K562 (cell line): Measurements from ENCODE around the gene INPP1. TPM values are rescaled to one million over a fixed set of nuclear protein-coding genes. Genes with fewer than 3 reads are reported as not detected.

ENCODE experiments used
- ATAC-seq: fragments of 200-7000 bp; cut with Tn5 transposase; 3 replicates; pipeline ENCODE4 v1.9.1; 2020; ENCODE audit warnings: moderate library complexity
- BruUV-seq: library from RNA; stranded (reverse); fragments of 400-500 nt; replicated peaks from 2 replicates; lab custom pipeline; 2021; lab: Mats Ljungman, UMichigan
- CTCF ChIA-PET: fragments of 300-600 bp; formaldehyde crosslinking; extraction: SDS; loops from one replicate; lab custom pipeline; 2021; ENCODE audit warnings: low intra/inter-chr PET ratio; lab: Yijun Ruan, JAX
- POLR2A ChIA-PET: fragments of 300-600, 350-650 bp; sonication (Branson Sonifier 250); formaldehyde crosslinking; extraction: SDS; loops from one replicate; lab custom pipeline; 2021; ENCODE audit warnings: antibody characterized with exemption, inconsistent platforms; lab: Yijun Ruan, JAX
- DNase-seq, 4 experiments: peaks; one replicate each; pipeline versions ENCODE4 v3.0.0 to v3.0.0-alpha.2; 2011 to 2018; ENCODE audit warnings: low spot score in 3 of 4, mixed read lengths in 3 of 4; ENCODE audit errors: extremely low read depth in 1 of 4
- FAIRE-seq: peaks from 2 replicates; lab custom pipeline; 2011; peaks lifted over from hg19 to GRCh38; lab: Jason Lieb, UNC
- H2AFZ ChIP-seq: 2 replicates; pipeline ENCODE4 v1.6.0; 2011; ENCODE audit warnings: low read depth, low read length, control low read depth, inconsistent platforms
- H3K27ac ChIP-seq: fragments of 200-600 bp; 3 replicates; pipeline ENCODE4 v1.8.0; 2011; ENCODE audit warnings: low read depth, mild to moderate bottlenecking, control low read depth, inconsistent platforms, low read length, moderate library complexity, mixed read lengths; ENCODE audit errors: extremely low read depth
- H3K27me3 ChIP-seq, 2 experiments: fragments of 300-600 bp in 1 of 2; 2 replicates in 1 of 2; 3 replicates in 1 of 2; pipeline versions ENCODE4 v1.6.0 to v1.8.0; 2011; ENCODE audit warnings: inconsistent platforms in 2 of 2, low read length in 2 of 2, mild to moderate bottlenecking in 1 of 2, mixed read lengths in 1 of 2, moderate library complexity in 1 of 2; ENCODE audit not compliant: control insufficient read depth in 2 of 2, insufficient read depth in 2 of 2
- H3K36me3 ChIP-seq: fragments of 300-600 bp; 3 replicates; pipeline ENCODE4 v1.8.0; 2011; ENCODE audit warnings: mild to moderate bottlenecking, low read length, inconsistent platforms; ENCODE audit not compliant: control insufficient read depth, insufficient read depth
- H3K4me1 ChIP-seq, 2 experiments: fragments of 200-600 bp in 1 of 2; replicated peaks in 1 of 2; 2 replicates in 1 of 2; 3 replicates in 1 of 2; pipeline versions ENCODE4 v1.5.1 to v1.8.0; 2011; ENCODE audit warnings: inconsistent platforms in 2 of 2, low read length in 2 of 2, mild to moderate bottlenecking in 1 of 2, mixed read lengths in 1 of 2, moderate library complexity in 1 of 2; ENCODE audit not compliant: control insufficient read depth in 2 of 2, insufficient read depth in 2 of 2
- H3K4me2 ChIP-seq: 2 replicates; pipeline ENCODE4 v1.6.1; 2011; ENCODE audit warnings: low read length, control low read depth, inconsistent platforms, mixed read lengths; ENCODE audit not compliant: insufficient read depth
- H3K4me3 ChIP-seq: fragments of 200-600 bp; sonication (generic), shearing (Covaris generic); 2 replicates; pipeline ENCODE4 v1.5.1; 2016; ENCODE audit warnings: control low read depth, inconsistent platforms
- H3K79me2 ChIP-seq: fragments of 200-600 bp; 3 replicates; pipeline ENCODE4 v1.8.0; 2011; ENCODE audit warnings: low read length, inconsistent platforms; ENCODE audit not compliant: control insufficient read depth, insufficient read depth
- H3K9ac ChIP-seq, 2 experiments: 2 replicates each; pipeline versions ENCODE4 v1.6.0 to v1.6.1; 2011; ENCODE audit warnings: low read depth in 2 of 2, low read length in 2 of 2, control low read depth in 1 of 2, inconsistent platforms in 1 of 2, mild to moderate bottlenecking in 1 of 2, mixed read lengths in 1 of 2; ENCODE audit not compliant: insufficient read depth in 1 of 2
- H3K9me1 ChIP-seq: one replicate; pipeline ENCODE4 v1.6.0; 2011; ENCODE audit warnings: inconsistent platforms, mild to moderate bottlenecking, low read length, moderate library complexity; ENCODE audit not compliant: control insufficient read depth, insufficient read depth
- H3K9me3 ChIP-seq: replicated peaks from 2 replicates; pipeline ENCODE4 v1.5.1; 2011; ENCODE audit warnings: low read depth, low read length, inconsistent platforms; ENCODE audit not compliant: control insufficient read depth, insufficient read depth
- H4K20me1 ChIP-seq: replicated peaks from 2 replicates; pipeline ENCODE4 v1.6.1; 2011; ENCODE audit warnings: low read length, inconsistent platforms, mixed read lengths; ENCODE audit not compliant: control insufficient read depth, insufficient read depth
- BHLHE40 ChIP-seq: IDR thresholded peaks from 2 replicates; pipeline ENCODE4 v1.6.1; 2011; ENCODE audit warnings: low read length, improper control_type of control experiment
- FOXM1 ChIP-seq, 2 experiments: fragments of 450-650 bp in 1 of 2; sonication (generic) in 1 of 2; formaldehyde crosslinking in 1 of 2; IDR thresholded peaks; 2 replicates each; pipeline versions ENCODE4 v1.6.1 to v1.9.0; 2017 to 2022; ENCODE audit warnings: low read depth in 2 of 2, mild to moderate bottlenecking in 2 of 2, missing genetic modification reagents in 1 of 2, moderate library complexity in 1 of 2
- HNRNPL ChIP-seq: fragments of 200-400 bp; formaldehyde crosslinking; IDR thresholded peaks from 2 replicates; pipeline ENCODE4 v1.6.1; 2017; ENCODE audit warnings: low read depth, mild to moderate bottlenecking, low read length
- NCOR1 ChIP-seq: fragments of 450-650 bp; IDR thresholded peaks from 2 replicates; pipeline ENCODE4 v1.6.1; 2016; ENCODE audit warnings: mild to moderate bottlenecking, moderate library complexity
- RBBP5 ChIP-seq: fragments of 200-600 bp; sonication (generic); IDR thresholded peaks from 2 replicates; pipeline ENCODE4 v1.6.1; 2012; ENCODE audit warnings: borderline replicate concordance, mild to moderate bottlenecking, low read length, control low read depth, inconsistent platforms; ENCODE audit not compliant: insufficient read depth, poor library complexity, severe bottlenecking
- SAFB ChIP-seq: fragments of 200-400 bp; formaldehyde crosslinking; IDR thresholded peaks from 2 replicates; pipeline ENCODE4 v1.6.1; 2017; ENCODE audit warnings: low read depth, low read length, borderline replicate concordance
- SLC30A9 ChIP-seq: fragments of 250-450 bp; sonication (Bioruptor Pico); IDR thresholded peaks from 2 replicates; pipeline ENCODE4 v1.8.0; 2022; ENCODE audit warnings: mild to moderate bottlenecking, moderate library complexity
- SMARCE1 ChIP-seq: fragments of 450-650 bp; IDR thresholded peaks from 2 replicates; pipeline ENCODE4 v1.7.1; 2016; ENCODE audit warnings: mild to moderate bottlenecking
- TAF7 ChIP-seq: fragments of 450-650 bp; IDR thresholded peaks from 2 replicates; pipeline ENCODE4 v1.6.1; 2016; ENCODE audit warnings: missing genetic modification characterization, missing compliant biosample characterization
- TAL1 ChIP-seq: fragments of 450-650 bp; IDR thresholded peaks from 2 replicates; pipeline ENCODE4 v1.6.1; 2016; ENCODE audit warnings: mild to moderate bottlenecking
- TCF3 ChIP-seq: sonication (generic); formaldehyde crosslinking; IDR thresholded peaks from 2 replicates; pipeline ENCODE4 v1.4.0; 2020; ENCODE audit warnings: mild to moderate bottlenecking, missing genetic modification reagents
- TEAD2 ChIP-seq: fragments of 450-650 bp; IDR thresholded peaks from 2 replicates; pipeline ENCODE4 v1.6.1; 2016; ENCODE audit warnings: missing genetic modification characterization, control low read depth, missing compliant biosample characterization
- ZKSCAN3 ChIP-seq: fragments of 250-450 bp; sonication (Bioruptor Pico); IDR thresholded peaks from 2 replicates; pipeline ENCODE4 v1.4.0; 2020
- ZNF143 ChIP-seq: sonication (generic); formaldehyde crosslinking; IDR thresholded peaks from 2 replicates; pipeline ENCODE4 v1.9.0; 2022; ENCODE audit warnings: mild to moderate bottlenecking, missing genetic modification reagents
- ZNF57 ChIP-seq: fragments of 450-650 bp; formaldehyde crosslinking; IDR thresholded peaks from 2 replicates; pipeline ENCODE4 v1.4.0; 2020; ENCODE audit warnings: mild to moderate bottlenecking, moderate library complexity
- ZSCAN29 ChIP-seq: fragments of 450-650 bp; IDR thresholded peaks from 2 replicates; pipeline ENCODE4 v1.6.1; 2017
- WGBS: fragments of 100-300 bp; shearing (Covaris generic); methylation state at CpG from one replicate; pipeline ENCODE4 v1.1.6; 2016; ENCODE audit warnings: low coverage, mixed read lengths; ENCODE audit not compliant: insufficient coverage; ENCODE audit errors: missing lambda C conversion rate; 5-methylcytosine and 5-hydroxymethylcytosine counted together
- in situ Hi-C: fragments of 300-500 bp; cut with MboI; formaldehyde crosslinking; loops from 4 replicates; pipeline ENCODE4 v1.15.0; 2018; ENCODE audit warnings: inconsistent platforms, mixed read lengths
- intact Hi-C: fragments of 100-400 bp; cut with micrococcal nuclease; formaldehyde crosslinking; loops from 2 replicates; pipeline ENCODE4 v1.14.2; 2022
- polyA plus RNA-seq, 8 experiments: library from polyadenylated mRNA; depleted of rRNA in 4 of 8; stranded (reverse) in 5 of 8; unstranded in 3 of 8; fragments of >200 nt; fragmentation: Nextera tagmentation in 2 of 8; fragmentation: Illumina TruSeq in 1 of 8; extraction: Ambion mirVana in 2 of 8; extraction: Trizol in 1 of 8; gene quantifications; 2 replicates each; pipeline versions ENCODE4 v1.2.1 to v1.2.3, GENCODE V29; 2011 to 2014; ENCODE audit warnings: inconsistent platforms in 1 of 8, missing spikeins in 1 of 8
- total RNA-seq, 7 experiments: library from RNA; depleted of rRNA in 6 of 7; stranded (reverse); fragments of >200 nt in 6 of 7; fragmentation: Illumina TruSeq in 2 of 7; extraction: Trizol in 2 of 7; gene quantifications; 2 replicates each; pipeline versions ENCODE4 v1.2.1 to v1.2.3, GENCODE V29; 2011 to 2021; ENCODE audit warnings: low replicate concordance in 1 of 7
- TF ChIP-seq, protein P1 (sequence below): sonication (generic); formaldehyde crosslinking; IDR thresholded peaks from 2 replicates; pipeline ENCODE4 v1.8.1; 2023; ENCODE audit warnings: mild to moderate bottlenecking, missing genetic modification reagents
- TF ChIP-seq, protein P2 (sequence below): IDR thresholded peaks from 3 replicates; pipeline ENCODE4 v1.6.1; 2011; ENCODE audit warnings: borderline replicate concordance, mild to moderate bottlenecking; ENCODE audit not compliant: insufficient read length, insufficient read depth
- TF ChIP-seq, protein P3 (sequence below): fragments of 450-650 bp; IDR thresholded peaks from 2 replicates; pipeline ENCODE4 v1.6.1; 2016; ENCODE audit warnings: antibody characterized with exemption

INPP1 gene
- total and polyA plus RNA-seq, 9 of the 15 experiments (the other 6 are each of a cell fraction or from before 2014, with no cell fraction given) = 3.7 to 11.8 (median 6.5) TPM

DNA sequence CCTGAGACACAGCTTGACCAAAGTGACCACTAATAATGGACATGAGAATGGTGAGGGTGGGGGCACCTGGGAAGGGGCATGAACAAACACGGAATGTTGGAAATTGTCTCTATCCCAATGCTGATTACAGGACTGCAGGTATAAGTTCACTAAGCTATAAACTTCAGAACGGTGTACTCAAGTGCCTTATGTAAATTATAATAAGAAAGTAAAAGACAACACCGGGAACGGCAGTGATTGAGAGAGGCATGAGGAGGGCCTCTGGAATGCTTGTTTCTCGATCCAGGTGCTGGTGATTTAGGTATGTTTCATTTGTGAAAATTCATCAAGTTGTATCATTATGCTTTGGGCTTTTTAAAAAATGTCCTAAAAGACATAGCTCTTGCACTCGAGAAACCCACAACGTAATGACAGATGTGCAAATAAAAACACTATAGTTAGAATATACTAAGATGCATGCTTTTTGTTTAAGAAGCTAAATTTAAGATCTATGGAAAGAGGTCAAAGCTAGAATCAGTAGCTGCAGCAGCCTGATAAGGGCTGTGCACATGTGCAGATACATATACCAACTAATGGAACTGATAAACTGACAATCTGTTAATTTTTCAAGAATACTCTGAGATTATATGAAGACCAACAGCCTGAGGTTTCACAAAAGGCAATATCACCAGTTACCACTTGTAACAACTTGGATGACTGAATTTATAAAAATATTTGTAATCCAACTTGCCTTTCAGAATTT is 31.3 kb upstream of the INPP1 start:
- H3K4me2 ChIP-seq = no peak overlapping the region
- H2AFZ ChIP-seq = no peak overlapping the region
- H3K9me1 ChIP-seq = no peaks in the 10 kb centered on the region
- no peaks in the 10 kb centered on the region; a peak in 2 of 5 replicates for H3K4me1 ChIP-seq
- H4K20me1 ChIP-seq = no peaks in the 10 kb centered on the region
- H3K79me2 ChIP-seq = peaks cover 24% of the 10 kb centered on the region
- no peak overlapping the region for H3K4me3 ChIP-seq
- ChIA-PET POLR2A (no interaction called here), CTCF (no interaction called here)
- WGBS = 68% methylated on average over 7 of the region's 7 CpGs
- ATAC-seq (no peak), DNase-seq (no peak), FAIRE-seq (peak; percentile 61)
- H3K27ac ChIP-seq = no peak overlapping the region
- no TSS peak for BruUV-seq
- H3K27me3 ChIP-seq = no peaks in the 10 kb centered on the region
- H3K36me3 ChIP-seq = peaks cover 30% of the 10 kb centered on the region; the same call in 1 of the 3 replicates
- no peak overlapping the region for H3K9ac ChIP-seq
- intact Hi-C loops = loop anchor here (10.0 kb wide), 1 partner anchor 647 kb away; the partner anchor contains the start of gene ASNSD1
- in situ Hi-C loops = no loop called here
- H3K9me3 ChIP-seq = no peaks in the 10 kb centered on the region
- TF ChIP-seq TAL1 (peak; percentile 63), TEAD2 (tag) (no peak), TCF3 (CRISPR knock-in tag) (peak; percentile 64), BHLHE40 (0 out of 2 replicates have a peak, but pooled peaks have one; percentile 29), SLC30A9 (no peak), ZKSCAN3 (CRISPR knock-in tag) (no peak), HNRNPL (no peak), SAFB (no peak), RBBP5 (no peak), NCOR1 (peak; percentile 23; the same call in 1 of the 2 replicates), TAF7 (tag) (no peak), ZNF57 (CRISPR knock-in tag) (no peak), SMARCE1 (no peak), ZNF143 (CRISPR knock-in tag) (no peak), ZSCAN29 (no peak), FOXM1 (IDR thresholded peaks at IDR 0.05; ENCODE audit: low read depth) (no peak), FOXM1 (CRISPR knock-in tag; IDR thresholded peaks at IDR 0.05; ENCODE audit: low read depth) (no peak)
- TF ChIP-seq, protein P1, sequence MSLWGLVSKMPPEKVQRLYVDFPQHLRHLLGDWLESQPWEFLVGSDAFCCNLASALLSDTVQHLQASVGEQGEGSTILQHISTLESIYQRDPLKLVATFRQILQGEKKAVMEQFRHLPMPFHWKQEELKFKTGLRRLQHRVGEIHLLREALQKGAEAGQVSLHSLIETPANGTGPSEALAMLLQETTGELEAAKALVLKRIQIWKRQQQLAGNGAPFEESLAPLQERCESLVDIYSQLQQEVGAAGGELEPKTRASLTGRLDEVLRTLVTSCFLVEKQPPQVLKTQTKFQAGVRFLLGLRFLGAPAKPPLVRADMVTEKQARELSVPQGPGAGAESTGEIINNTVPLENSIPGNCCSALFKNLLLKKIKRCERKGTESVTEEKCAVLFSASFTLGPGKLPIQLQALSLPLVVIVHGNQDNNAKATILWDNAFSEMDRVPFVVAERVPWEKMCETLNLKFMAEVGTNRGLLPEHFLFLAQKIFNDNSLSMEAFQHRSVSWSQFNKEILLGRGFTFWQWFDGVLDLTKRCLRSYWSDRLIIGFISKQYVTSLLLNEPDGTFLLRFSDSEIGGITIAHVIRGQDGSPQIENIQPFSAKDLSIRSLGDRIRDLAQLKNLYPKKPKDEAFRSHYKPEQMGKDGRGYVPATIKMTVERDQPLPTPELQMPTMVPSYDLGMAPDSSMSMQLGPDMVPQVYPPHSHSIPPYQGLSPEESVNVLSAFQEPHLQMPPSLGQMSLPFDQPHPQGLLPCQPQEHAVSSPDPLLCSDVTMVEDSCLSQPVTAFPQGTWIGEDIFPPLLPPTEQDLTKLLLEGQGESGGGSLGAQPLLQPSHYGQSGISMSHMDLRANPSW (CRISPR knock-in tag) = no peak
- TF ChIP-seq, protein P2, sequence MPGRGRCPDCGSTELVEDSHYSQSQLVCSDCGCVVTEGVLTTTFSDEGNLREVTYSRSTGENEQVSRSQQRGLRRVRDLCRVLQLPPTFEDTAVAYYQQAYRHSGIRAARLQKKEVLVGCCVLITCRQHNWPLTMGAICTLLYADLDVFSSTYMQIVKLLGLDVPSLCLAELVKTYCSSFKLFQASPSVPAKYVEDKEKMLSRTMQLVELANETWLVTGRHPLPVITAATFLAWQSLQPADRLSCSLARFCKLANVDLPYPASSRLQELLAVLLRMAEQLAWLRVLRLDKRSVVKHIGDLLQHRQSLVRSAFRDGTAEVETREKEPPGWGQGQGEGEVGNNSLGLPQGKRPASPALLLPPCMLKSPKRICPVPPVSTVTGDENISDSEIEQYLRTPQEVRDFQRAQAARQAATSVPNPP = no peak
- TF ChIP-seq, protein P3, sequence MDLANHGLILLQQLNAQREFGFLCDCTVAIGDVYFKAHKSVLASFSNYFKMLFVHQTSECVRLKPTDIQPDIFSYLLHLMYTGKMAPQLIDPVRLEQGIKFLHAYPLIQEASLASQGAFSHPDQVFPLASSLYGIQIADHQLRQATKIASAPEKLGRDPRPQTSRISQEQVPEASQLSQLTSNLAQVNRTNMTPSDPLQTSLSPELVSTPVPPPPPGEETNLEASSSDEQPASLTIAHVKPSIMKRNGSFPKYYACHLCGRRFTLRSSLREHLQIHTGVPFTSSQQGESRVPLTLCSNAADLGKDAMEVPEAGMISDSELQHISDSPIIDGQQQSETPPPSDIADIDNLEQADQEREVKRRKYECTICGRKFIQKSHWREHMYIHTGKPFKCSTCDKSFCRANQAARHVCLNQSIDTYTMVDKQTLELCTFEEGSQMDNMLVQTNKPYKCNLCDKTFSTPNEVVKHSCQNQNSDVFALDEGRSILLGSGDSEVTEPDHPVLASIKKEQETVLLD = no peak
